VCaP (cell line): ENCODE results near the gene PARP6.

Experiments
- H3K27ac ChIP-seq: fragments of 450-650 bp; 2 replicates; pipeline ENCODE4 v1.5.1; 2017
- CTCF ChIP-seq: fragments of 450-650 bp; conservative IDR thresholded peaks from 2 replicates; pipeline ENCODE4 v1.5.1; 2017; ENCODE audit warnings: mild to moderate bottlenecking, moderate library complexity

PARP6 gene

GRCh38 chr15:72229076-72229946 is 43.0 kb downstream of the PARP6 start:
- peak overlapping the region; percentile 98 for H3K27ac ChIP-seq
- no peak for TF ChIP-seq CTCF

- no peak for TF ChIP-seq CTCF
- H3K27ac ChIP-seq = peak overlapping the region; percentile 98
Measured at GRCh38 chr15:72227720-72228119, 44.6 kb downstream of the PARP6 start.

- peak overlapping the region; percentile 98 for H3K27ac ChIP-seq
- TF ChIP-seq CTCF = no peak
Measured at GRCh38 chr15:72227192-72227586, 45.2 kb downstream of the PARP6 start.

DNA sequence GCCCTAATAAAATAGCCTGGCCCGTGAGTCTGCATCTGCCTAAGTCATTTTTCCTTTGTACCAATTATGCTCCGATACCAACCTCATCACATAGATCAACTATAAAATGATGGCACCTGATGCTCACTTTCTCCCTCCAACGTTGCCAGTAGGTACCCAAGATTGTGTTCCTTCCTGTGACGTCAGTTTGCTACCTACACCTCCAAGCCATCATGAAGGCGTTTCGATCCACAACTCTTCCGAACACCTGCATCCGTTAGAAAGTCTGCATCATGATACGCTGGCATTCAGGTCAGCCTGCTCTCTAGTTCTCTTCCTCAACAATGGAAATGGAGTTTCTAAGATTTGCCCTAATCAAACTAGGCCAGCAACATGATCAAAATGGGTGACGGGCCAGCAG is 49.1 kb downstream of the PARP6 start:
- TF ChIP-seq CTCF = no peak
- peak overlapping the region; percentile 38 for H3K27ac ChIP-seq

- H3K27ac ChIP-seq = peak overlapping the region; percentile 38
- TF ChIP-seq CTCF = no peak
Measured at GRCh38 chr15:72222393-72222792, 50.0 kb downstream of the PARP6 start.

- no peak overlapping the region for H3K27ac ChIP-seq
- TF ChIP-seq CTCF = no peak
Measured at GRCh38 chr15:72220687-72221086, 51.7 kb downstream of the PARP6 start.

GRCh38 chr15:72217216-72217615 is 55.1 kb downstream of the PARP6 start:
- TF ChIP-seq CTCF = no peak
- no peak overlapping the region for H3K27ac ChIP-seq
